ENCODE measurements around the gene HRCT1. TPM values are rescaled to one million over a fixed set of nuclear protein-coding genes. Genes with fewer than 3 reads are reported as not detected.

The HRCT1 gene
- total RNA-seq, 4 donors from 2014 or later: 4.0 to 32.7 (median 17.0) TPM

GRCh38 chr9:35864695-35865255 is 41.2 kb upstream of the HRCT1 start:
- Histone ChIP-seq H3K9me3 (no peaks in the 10 kb centered on the region), H3K27me3 (peaks cover 8% of the 10 kb centered on the region), H3K27ac (no peak overlapping the region), H3K36me3 (no peaks in the 10 kb centered on the region), H3K4me3 (no peak overlapping the region), H3K4me1 (peaks cover 0 to 10% (median 0%) of the 10 kb centered on the region in 3 donors)
- WGBS, 2 donors (ENCODE audit: low coverage in 1 of 2): no CpG with 5 or more reads among the region's 8 CpGs
- TF ChIP-seq, protein P1, sequence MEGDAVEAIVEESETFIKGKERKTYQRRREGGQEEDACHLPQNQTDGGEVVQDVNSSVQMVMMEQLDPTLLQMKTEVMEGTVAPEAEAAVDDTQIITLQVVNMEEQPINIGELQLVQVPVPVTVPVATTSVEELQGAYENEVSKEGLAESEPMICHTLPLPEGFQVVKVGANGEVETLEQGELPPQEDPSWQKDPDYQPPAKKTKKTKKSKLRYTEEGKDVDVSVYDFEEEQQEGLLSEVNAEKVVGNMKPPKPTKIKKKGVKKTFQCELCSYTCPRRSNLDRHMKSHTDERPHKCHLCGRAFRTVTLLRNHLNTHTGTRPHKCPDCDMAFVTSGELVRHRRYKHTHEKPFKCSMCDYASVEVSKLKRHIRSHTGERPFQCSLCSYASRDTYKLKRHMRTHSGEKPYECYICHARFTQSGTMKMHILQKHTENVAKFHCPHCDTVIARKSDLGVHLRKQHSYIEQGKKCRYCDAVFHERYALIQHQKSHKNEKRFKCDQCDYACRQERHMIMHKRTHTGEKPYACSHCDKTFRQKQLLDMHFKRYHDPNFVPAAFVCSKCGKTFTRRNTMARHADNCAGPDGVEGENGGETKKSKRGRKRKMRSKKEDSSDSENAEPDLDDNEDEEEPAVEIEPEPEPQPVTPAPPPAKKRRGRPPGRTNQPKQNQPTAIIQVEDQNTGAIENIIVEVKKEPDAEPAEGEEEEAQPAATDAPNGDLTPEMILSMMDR (IDR thresholded peaks at IDR 0.05): no peak
- TF ChIP-seq POLR2A (IDR thresholded peaks at IDR 0.05) (no peak), EP300 (IDR thresholded peaks at IDR 0.05) (no peak), POLR2AphosphoS5 (IDR thresholded peaks at IDR 0.05) (no peak)
- ATAC-seq: no peak

- no peak overlapping the region for H3K4me3 ChIP-seq
- no peak for TF ChIP-seq POLR2AphosphoS5 (IDR thresholded peaks at IDR 0.05)
- TF ChIP-seq, protein P1 (IDR thresholded peaks at IDR 0.05): no peak
- TF ChIP-seq EP300 (IDR thresholded peaks at IDR 0.05): no peak
- H3K9me3 ChIP-seq: no peaks in the 10 kb centered on the region
- WGBS, 2 donors (ENCODE audit: low coverage in 1 of 2): 98 to 100% methylated on average over 1 to 4 of the region's 4 CpGs
- H3K36me3 ChIP-seq: no peaks in the 10 kb centered on the region
- H3K27me3 ChIP-seq: peaks cover 8% of the 10 kb centered on the region
- H3K27ac ChIP-seq: no peak overlapping the region
- no peak for ATAC-seq
- no peaks in the 10 kb centered on the region for H3K4me1 ChIP-seq
These were observed 38.5 kb upstream of the HRCT1 start for GRCh38 chr9:35867538-35867937.

GRCh38 chr9:35868933-35869332 is 37.1 kb upstream of the HRCT1 start:
- H3K27ac ChIP-seq: no peak overlapping the region
- no peak overlapping the region for H3K4me3 ChIP-seq
- no peak for TF ChIP-seq POLR2AphosphoS5 (IDR thresholded peaks at IDR 0.05)
- no peak for TF ChIP-seq EP300 (IDR thresholded peaks at IDR 0.05)
- no peak for TF ChIP-seq POLR2A (IDR thresholded peaks at IDR 0.05)
- TF ChIP-seq, protein P1 (IDR thresholded peaks at IDR 0.05): no peak
- peaks cover 8% of the 10 kb centered on the region for H3K27me3 ChIP-seq
- no peak for ATAC-seq
- 38 to 50% methylated on average over 1 of the region's 2 CpGs for WGBS, 2 donors (ENCODE audit: low coverage in 1 of 2)
- H3K9me3 ChIP-seq: no peaks in the 10 kb centered on the region
- H3K36me3 ChIP-seq: no peaks in the 10 kb centered on the region
- no peaks in the 10 kb centered on the region for H3K4me1 ChIP-seq

- Histone ChIP-seq H3K4me1 (no peaks in the 10 kb centered on the region), H3K27ac (no peak overlapping the region), H3K4me3 (no peak overlapping the region), H3K36me3 (no peaks in the 10 kb centered on the region), H3K9me3 (no peaks in the 10 kb centered on the region), H3K27me3 (peaks cover 8% of the 10 kb centered on the region)
- no peak for ATAC-seq
- WGBS, 2 donors (ENCODE audit: low coverage in 1 of 2): 83% methylated on average over 1 of the region's 19 CpGs; no CpG with 5 or more reads in 1 of the 2 donors
- TF ChIP-seq POLR2AphosphoS5 (IDR thresholded peaks at IDR 0.05): no peak
- TF ChIP-seq, protein P1 (IDR thresholded peaks at IDR 0.05): no peak
- TF ChIP-seq POLR2A (IDR thresholded peaks at IDR 0.05): no peak
- TF ChIP-seq EP300 (IDR thresholded peaks at IDR 0.05): no peak
These were observed 36.3 kb upstream of the HRCT1 start for GRCh38 chr9:35869621-35870216.

DNA sequence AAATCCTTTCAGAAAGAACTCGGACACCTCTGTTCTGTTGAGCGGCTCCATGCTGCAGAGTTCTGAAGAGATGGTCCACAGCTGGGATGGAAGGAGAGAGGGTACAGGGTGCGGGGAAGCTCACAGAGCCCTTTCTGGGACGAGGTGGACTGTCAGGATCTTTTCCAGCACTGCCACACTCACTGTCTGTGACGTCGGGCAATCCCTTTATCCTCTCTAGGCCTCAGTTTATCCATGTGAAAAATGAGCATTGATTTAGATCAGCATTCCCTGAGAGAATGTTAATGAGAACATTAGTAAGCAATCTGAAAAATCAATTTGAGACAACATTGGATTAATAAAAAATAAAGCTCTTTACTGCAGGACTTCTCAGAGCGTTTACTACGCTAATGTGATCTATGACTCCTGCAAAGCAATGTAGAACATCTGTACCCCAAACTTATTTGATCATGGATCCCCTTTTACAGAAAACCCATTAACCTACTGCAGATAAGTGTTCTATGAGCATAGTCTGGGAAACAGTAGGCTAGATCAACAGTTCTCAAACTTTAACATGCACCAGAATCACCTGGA is 35.6 kb upstream of the HRCT1 start, which contains the start of gene OR13J1:
Gene OR13J1, minus strand, starts transcription at position 51 of the 573 bp plus-strand sequence. Its CDS starts 0 bp downstream, at position 51.
- H3K36me3 ChIP-seq: no peaks in the 10 kb centered on the region
- no peaks in the 10 kb centered on the region for H3K4me1 ChIP-seq
- 86 to 89% methylated on average over 4 to 8 of the region's 8 CpGs for WGBS, 2 donors (ENCODE audit: low coverage in 1 of 2)
- no peak for ATAC-seq
- H3K4me3 ChIP-seq: no peak within 1 kb of the TSS
- H3K27me3 ChIP-seq: peaks cover 8% of the 10 kb centered on the region
- TF ChIP-seq, protein P1 (IDR thresholded peaks at IDR 0.05): no peak
- TF ChIP-seq POLR2AphosphoS5 (IDR thresholded peaks at IDR 0.05): no peak
- H3K9me3 ChIP-seq: no peaks in the 10 kb centered on the region
- no peak within 1 kb of the TSS for H3K27ac ChIP-seq

All from gastroesophageal sphincter (tissue), 4 donors.